NCI-H345 treated with DMSO at 0.1 percent for 48 hours (cell line): ENCODE data around the gene RAB33B.

Source experiments
- DNase-seq: peaks from one replicate; lab custom pipeline; 2025; ENCODE audit not compliant: unreplicated experiment; lab: John Stamatoyannopoulos, UW

The RAB33B gene

GRCh38 chr4:139503622-139504166 lies 49.8 kb downstream of the RAB33B start:
- no peak for DNase-seq

GRCh38 chr4:139506774-139507173 lies 52.9 kb downstream of the RAB33B start:
- DNase-seq, result no peak

- DNase-seq, result no peak
Observed at GRCh38 chr4:139508581-139509237, 54.8 kb downstream of the RAB33B start.

- DNase-seq, result no peak
Observed at GRCh38 chr4:139509727-139510410, 55.9 kb downstream of the RAB33B start.

- DNase-seq, result no peak
Observed at GRCh38 chr4:139511320-139511719, 57.4 kb downstream of the RAB33B start.

- no peak for DNase-seq
Observed at GRCh38 chr4:139514382-139515059, 60.6 kb downstream of the RAB33B start.

GRCh38 chr4:139515531-139515958 lies 61.6 kb downstream of the RAB33B start:
- no peak for DNase-seq

GRCh38 chr4:139521754-139522401 lies 68.0 kb downstream of the RAB33B start:
- no peak for DNase-seq

- no peak for DNase-seq
Observed at GRCh38 chr4:139522457-139522856, 68.5 kb downstream of the RAB33B start.

- no peak for DNase-seq
Observed at GRCh38 chr4:139523076-139523475, 69.2 kb downstream of the RAB33B start.

- no peak for DNase-seq
Observed at GRCh38 chr4:139524062-139524631, 70.2 kb downstream of the RAB33B start.

- DNase-seq, result no peak
Observed at GRCh38 chr4:139525414-139525813, 71.5 kb downstream of the RAB33B start.
